IPS-15b (cell line): Measurements from ENCODE around the gene XPNPEP3.

ENCODE experiments used
- H3K27me3 ChIP-seq: one replicate; pipeline ENCODE4 v1.6.1; 2013; ENCODE audit warnings: low read length; ENCODE audit not compliant: control insufficient read depth, insufficient read depth
- H3K36me3 ChIP-seq: one replicate; pipeline ENCODE4 v1.6.1; 2013; ENCODE audit warnings: low read length; ENCODE audit not compliant: control insufficient read depth, insufficient read depth
- H3K4me1 ChIP-seq: one replicate; pipeline ENCODE4 v1.6.1; 2013; ENCODE audit warnings: mild to moderate bottlenecking, low read length; ENCODE audit not compliant: control insufficient read depth, insufficient read depth
- H3K4me3 ChIP-seq: one replicate; pipeline ENCODE4 v1.5.1; 2013; ENCODE audit warnings: low read depth, low read length
- H3K9ac ChIP-seq: one replicate; pipeline ENCODE4 v1.6.1; 2013; ENCODE audit warnings: low read depth, mild to moderate bottlenecking, low read length
- H3K9me3 ChIP-seq: one replicate; pipeline ENCODE4 v1.6.1; 2013; ENCODE audit warnings: mild to moderate bottlenecking, low read length; ENCODE audit not compliant: control insufficient read depth, insufficient read depth

The XPNPEP3 gene

DNA sequence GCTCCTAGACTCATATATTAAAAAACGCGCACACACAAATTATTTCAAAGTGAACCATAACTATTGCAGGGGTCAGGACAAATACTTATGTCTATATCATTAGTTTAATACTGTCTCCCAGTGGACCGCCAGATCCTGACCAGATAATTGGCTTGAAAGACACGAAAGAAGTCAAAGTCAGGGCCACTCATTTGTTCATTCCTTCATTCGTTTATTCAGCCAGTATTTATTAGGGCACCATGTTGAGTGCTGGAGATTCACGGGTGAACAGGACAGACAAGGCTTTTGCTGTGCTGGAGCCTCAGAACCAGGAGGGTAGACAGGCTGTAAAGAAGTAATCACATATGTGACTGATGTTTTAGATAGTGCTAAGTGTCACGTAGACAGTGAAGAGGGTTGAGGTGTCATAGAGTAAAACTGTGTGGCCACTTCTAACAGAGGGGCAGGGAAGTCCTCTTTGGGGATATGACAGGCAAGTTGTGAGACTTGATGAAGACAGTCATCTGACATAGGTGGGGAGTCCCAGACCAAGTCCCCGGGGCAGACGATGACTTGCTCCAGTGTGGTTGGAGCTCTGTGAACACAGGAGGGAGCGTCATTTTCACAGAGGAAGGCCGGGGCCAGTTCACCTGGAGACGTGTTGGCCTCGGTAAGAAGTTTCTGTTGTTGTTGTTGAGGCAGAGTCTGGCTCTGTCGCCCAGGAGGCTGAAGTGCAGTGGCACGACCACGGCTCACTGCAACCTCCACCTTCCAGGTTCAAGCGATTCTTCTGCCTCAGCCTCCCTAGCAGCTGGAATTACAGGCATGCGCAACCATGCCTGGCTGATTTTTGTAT is 120.1 kb downstream of the XPNPEP3 start:
- Histone ChIP-seq H3K9me3 (no peaks in the 10 kb centered on the region), H3K4me3 (no peak overlapping the region), H3K9ac (no peak overlapping the region), H3K36me3 (peaks cover 6% of the 10 kb centered on the region), H3K4me1 (no peaks in the 10 kb centered on the region), H3K27me3 (no peaks in the 10 kb centered on the region)

DNA sequence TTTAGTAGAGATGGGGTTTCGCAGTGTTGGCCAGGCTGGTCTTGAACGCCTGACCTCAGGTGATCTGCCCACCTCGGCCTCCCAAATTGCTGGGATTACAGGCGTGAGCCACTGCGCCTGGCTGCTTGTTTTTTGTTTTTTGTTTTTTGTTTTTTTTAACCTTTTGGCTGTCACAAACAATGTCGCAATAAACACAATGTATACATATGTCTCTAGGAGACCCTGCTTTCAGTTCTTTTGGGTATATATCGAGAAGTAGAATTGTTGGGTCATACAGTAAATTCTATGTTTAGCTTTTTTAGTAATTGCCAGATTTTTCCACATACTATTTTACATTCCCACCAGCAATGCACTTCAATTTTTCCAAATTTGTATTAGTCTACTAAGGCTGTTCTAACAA is 122.2 kb downstream of the XPNPEP3 start:
- Histone ChIP-seq H3K9me3 (no peaks in the 10 kb centered on the region), H3K9ac (no peak overlapping the region), H3K27me3 (no peaks in the 10 kb centered on the region), H3K4me1 (no peaks in the 10 kb centered on the region), H3K36me3 (no peaks in the 10 kb centered on the region), H3K4me3 (no peak overlapping the region)

DNA sequence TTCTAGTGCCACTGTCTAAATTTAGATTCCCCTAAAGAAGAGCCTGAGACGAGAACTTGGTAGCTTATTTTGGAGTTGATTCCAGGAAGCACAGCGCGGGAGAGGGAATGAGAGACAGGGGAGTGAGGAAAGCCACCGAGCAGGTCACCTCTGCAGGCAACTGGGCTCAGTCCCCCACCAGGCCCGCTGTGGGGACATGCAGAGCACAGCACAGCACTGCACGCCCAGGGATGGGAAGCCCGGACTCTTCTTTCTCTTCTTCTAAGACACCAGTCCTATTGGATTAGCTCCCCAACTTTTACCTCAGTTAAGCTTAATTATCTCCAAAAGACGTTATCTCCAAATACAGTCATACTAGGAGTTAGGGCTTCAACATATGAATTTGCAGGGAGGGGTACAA is 122.9 kb downstream of the XPNPEP3 start:
- no peak overlapping the region for H3K9ac ChIP-seq
- no peaks in the 10 kb centered on the region for H3K9me3 ChIP-seq
- no peaks in the 10 kb centered on the region for H3K36me3 ChIP-seq
- H3K4me1 ChIP-seq = no peaks in the 10 kb centered on the region
- no peak overlapping the region for H3K4me3 ChIP-seq
- no peaks in the 10 kb centered on the region for H3K27me3 ChIP-seq
